GM19467 (cell line): ENCODE data around the gene VEGFB.

ENCODE experiments used
- ATAC-seq: cut with Tn5 transposase; IDR thresholded peaks from one replicate; pipeline ENCODE4 v1.9.1; 2021; ENCODE audit warnings: mild to moderate bottlenecking, moderate library complexity; ENCODE audit not compliant: unreplicated experiment

The VEGFB gene

GRCh38 chr11:64258946-64259532 is 24.7 kb downstream of the VEGFB start:
- ATAC-seq = no peak

DNA sequence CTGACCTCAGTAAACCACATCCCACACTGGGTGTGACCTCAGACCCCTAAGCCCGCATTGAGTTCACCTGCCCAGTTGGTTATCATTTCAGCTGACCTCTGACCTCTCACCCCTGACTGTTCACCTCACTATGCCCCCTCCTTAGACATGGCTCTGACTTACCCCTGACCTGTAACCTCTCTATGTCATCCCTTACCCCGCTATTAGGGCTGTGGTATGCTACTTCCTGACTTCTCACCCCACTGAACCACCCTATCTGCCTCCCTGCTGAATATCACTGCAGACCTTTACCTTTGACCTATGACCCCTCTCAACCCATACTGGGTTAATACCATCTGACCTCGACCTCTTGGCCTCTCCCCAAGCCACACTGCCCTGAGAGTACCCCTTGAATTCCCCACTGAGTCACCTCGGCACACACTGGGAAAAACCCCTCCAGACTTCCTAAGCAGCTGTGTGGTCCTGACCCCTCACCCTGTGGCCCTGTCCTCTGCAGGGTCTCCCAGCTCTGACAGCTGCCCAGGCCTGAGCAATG is 25.2 kb downstream of the VEGFB start:
- no peak for ATAC-seq

DNA sequence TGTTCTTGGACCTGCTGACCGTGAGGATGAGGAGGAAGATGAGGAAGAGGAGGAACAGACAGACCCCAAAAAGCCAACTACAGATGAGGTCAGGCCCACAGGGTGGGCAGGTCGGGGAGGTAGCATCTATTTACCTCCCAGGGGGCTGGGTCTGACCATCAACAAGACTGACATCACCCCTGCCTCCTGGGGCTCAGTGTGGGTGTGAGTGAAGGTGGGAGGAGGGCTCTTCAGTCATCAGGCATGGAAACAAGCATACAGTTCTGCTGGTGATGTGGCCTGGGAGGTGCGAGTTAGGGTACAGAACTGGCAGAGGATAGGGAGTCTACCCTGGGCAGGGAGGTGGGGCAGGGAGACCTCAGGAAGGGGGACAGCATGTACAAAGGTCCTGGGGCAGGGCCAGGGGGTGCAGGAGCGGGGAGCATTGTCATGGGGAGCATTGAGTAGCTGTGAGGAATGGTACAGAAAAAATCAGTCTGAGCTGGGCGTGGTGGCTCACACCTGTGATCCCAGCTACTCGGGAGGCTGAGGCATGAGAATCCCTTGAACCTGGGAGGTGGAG is 25.8 kb downstream of the VEGFB start:
- no peak for ATAC-seq

DNA sequence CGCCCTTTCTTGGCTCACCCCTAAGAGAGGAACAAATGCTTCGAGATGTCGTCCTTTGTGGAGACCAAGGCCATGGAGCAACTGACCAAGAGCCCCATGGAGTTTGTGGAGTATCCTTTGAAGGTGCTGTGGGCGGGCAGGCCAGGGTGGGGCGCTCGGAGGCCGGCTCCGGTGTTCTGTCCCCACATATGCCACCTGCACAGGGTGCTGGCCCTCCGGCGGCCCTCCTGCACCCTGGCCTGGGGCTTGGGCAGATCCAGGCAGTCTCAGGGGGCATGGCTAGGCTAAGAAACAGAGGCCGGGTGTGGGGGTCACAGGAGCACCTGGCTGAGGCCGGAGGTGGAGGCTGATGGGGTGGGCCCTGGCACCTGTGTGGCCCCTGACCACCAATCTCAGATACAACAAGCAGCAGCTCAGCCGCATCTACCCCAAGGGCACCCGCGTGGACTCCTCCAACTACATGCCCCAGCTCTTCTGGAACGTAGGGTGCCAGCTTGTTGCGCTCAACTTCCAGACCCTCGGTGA is 27.2 kb downstream of the VEGFB start:
- no peak for ATAC-seq

DNA sequence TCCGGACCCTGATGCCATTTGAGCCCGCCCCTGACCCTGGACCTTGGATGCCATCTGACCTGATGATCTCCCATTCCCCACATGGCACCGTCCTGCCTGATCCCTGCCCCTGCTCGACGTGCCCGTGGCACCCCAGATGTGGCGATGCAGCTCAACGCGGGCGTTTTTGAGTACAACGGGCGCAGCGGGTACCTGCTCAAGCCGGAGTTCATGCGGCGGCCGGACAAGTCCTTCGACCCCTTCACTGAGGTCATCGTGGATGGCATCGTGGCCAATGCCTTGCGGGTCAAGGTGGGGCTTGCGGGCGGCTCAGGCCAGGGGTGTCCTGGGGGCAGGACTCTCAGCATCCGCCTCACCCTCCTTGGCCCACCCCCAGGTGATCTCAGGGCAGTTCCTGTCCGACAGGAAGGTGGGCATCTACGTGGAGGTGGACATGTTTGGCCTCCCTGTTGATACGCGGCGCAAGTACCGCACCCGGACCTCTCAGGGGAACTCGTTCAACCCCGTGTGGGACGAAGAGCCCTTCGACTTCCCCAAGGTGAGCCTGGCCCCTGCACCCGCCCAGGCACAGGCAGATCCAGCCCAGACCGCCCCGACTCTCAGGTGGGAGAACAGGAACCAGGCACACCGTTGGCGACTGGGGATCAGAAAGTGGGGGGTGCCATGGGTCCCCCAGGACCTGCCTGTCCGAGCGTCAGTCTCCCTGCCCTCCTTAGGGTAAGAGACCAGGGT is 28.1 kb downstream of the VEGFB start:
- no peak for ATAC-seq

GRCh38 chr11:64263021-64263946 is 28.9 kb downstream of the VEGFB start:
- ATAC-seq = no peak

DNA sequence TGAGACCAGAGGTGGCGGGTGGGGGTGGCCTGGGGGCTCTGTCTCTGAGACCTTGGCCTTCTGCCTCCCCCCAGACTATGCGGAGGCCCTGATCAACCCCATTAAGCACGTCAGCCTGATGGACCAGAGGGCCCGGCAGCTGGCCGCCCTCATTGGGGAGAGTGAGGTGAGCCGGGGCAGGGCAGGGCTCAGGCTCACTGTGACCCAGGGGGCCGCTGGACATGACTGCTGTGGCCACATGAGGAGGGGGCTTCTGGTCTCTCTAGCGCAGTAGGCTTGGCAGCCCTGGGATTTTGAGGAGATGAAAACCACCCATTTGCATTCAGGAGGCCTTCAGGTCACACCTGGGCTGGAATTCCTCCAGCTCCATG is 29.5 kb downstream of the VEGFB start:
- ATAC-seq = no peak

DNA sequence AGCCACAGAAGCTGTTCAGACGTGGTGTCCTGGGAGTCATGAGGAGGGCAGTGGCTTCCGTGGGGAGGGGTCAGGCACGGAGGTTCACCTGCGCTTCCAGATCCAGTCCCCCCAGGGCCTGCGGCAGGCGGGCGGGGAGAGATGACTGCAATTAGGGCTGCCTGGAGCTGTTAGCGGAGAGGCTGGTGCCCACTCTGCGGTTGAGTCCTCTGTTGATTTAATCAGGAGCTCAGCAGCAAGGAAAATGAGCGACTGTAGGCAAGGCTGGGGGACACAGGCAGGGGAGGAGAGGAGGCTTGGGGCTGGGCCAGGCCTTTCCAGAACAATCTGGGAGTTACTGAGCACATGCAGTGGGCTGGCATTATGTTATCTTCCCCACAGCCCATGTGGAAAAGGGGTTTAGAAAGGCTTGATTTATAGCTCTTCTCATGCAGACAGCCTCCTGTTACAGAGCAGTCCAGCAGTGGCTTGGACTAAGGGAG is 30.0 kb downstream of the VEGFB start:
- ATAC-seq = no peak

- ATAC-seq = no peak
These were observed 31.1 kb downstream of the VEGFB start for GRCh38 chr11:64265176-64266160.

- ATAC-seq = no peak
These were observed 32.0 kb downstream of the VEGFB start for GRCh38 chr11:64266339-64266738.

DNA sequence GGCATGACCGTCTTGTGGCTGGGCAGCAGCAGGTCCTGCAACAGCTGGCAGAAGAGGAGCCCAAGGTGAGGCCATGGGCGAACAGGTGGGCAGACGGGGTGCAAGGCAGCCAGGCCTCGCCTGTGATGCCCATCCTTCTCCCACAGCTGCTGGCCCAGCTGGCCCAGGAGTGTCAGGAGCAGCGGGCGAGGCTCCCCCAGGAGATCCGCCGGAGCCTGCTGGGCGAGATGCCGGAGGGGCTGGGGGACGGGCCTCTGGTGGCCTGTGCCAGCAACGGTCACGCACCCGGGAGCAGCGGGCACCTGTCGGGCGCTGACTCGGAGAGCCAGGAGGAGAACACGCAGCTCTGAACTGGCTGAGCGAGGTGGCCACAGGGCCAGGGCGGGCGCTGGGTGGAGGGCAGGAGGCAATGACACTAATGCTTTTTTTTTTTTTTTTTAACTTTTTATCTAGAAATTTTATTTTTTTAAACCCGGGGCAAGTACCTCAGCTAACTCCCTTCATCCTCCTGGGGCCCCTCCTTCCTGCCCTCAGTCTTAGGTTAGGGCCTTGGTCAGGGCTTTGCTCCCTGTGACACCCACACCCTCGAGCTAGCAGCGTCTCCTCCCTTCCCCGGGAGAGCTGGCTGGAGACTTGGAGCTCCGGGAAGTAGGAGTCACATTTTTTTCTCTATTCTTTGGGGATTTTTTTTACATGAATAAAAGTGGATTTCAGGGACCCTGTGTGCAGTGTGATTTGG is 33.0 kb downstream of the VEGFB start:
- ATAC-seq = no peak

- no peak for ATAC-seq
These were observed 33.9 kb downstream of the VEGFB start for GRCh38 chr11:64268025-64268892.

DNA sequence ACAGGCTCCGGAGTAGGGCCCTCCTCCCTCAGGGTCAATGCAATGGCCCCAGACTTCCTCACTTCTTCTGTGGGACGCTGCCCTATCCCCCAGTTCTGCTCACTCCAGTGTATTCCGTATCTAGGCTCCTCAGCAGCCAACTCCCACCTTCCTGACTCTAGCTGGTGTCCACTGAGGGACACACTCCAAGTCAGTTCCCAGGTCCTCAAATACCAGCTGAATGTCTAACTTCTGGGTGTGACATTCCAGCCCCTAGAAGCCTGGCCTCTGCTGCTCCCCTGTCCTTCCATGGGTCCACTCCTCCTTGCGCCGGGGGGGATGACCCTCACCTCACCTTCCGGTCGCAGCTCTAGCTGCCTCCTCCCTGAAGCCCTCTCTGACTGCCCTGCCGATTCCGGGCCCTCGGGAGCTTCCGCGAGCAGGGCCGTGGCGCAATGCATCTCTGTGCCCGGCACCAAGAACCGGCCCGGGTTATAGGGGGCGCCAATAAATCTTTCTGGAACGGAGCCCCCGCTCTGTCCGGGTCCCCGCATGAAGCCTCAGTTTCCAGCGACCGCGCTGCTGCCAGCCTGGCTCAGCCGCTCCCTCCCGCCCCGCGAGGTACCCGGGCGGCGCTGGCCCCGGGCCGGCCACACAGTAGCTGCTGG is 34.6 kb downstream of the VEGFB start:
- ATAC-seq = peak; percentile 21

DNA sequence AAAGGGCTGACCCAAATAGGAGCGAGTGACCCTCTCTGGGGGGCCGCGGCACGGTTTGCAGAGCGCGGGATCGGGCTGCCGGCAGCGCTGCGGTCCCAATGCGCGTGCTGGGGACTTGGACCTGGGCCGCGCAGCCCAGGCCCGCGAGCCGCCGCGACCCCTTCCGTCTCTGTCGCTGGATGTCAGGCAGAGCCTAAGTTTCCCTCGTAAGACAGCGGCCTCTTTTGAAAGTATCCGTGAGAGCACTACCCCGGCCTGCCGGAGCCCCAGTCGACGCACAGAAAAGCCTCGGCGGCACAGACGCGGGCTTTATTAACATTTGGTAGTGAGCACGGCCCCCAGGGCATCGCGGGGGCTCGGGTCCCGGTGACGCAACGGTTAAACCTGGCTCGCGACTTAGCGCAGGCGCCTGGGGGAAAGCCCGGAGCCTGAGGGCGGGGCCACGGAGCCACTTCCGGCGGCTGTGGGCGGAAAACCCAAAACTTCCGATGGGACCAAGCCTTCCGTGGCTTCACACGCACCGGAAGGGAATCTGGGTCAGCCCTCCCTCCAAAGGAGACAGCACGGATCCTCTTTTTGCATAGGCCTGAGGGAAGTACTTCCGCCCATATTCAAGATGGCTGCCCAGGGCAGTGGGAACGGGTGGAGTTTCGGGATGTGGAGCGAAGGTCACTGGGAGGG is 35.3 kb downstream of the VEGFB start:
- peak; percentile 60 for ATAC-seq

GRCh38 chr11:64275031-64275800 is 40.8 kb downstream of the VEGFB start:
- ATAC-seq = no peak

DNA sequence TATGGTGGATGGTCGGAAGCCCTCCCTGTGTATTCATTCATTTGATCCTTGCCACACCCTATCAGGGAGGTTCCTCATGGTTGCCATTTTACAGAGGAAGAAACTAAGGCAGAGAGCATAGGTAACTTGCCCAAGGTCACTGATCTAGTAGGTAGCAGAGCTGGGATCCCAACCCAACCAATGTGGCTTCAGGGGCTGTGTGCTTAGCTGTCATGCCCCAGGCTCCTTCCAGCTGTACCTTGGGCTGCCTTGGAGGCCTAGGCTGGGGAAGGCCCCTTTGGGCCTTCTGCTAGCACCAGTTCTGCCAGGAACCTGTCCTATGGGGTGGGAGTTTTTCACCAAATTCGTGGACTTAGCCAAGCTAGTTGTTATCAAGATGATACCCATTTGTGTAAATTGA is 41.5 kb downstream of the VEGFB start:
- no peak for ATAC-seq
